Dedifferentiated amniotic fluid mesenchymal stem cell (primary cell): ENCODE measurements around the gene HEXIM2.
"Not testable (repeated sequence)": the region's sequence is repeated elsewhere in the genome, so short reads cannot be mapped to it uniquely, and the experiment has no call there.

Experiments used
- DNase-seq: peaks from one replicate; pipeline ENCODE4 v3.0.0-alpha.2; 2016; ENCODE audit errors: extremely low spot score

Gene HEXIM2, protein sequence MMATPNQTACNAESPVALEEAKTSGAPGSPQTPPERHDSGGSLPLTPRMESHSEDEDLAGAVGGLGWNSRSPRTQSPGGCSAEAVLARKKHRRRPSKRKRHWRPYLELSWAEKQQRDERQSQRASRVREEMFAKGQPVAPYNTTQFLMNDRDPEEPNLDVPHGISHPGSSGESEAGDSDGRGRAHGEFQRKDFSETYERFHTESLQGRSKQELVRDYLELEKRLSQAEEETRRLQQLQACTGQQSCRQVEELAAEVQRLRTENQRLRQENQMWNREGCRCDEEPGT

GRCh38 chr17:45161288-45162024, at the start of gene HEXIM2:
TSS of gene HEXIM2 (plus strand) at chr17:45161875. CDS start at chr17:45162794, 919 bp downstream.
- peak; percentile 100 for DNase-seq

DNA sequence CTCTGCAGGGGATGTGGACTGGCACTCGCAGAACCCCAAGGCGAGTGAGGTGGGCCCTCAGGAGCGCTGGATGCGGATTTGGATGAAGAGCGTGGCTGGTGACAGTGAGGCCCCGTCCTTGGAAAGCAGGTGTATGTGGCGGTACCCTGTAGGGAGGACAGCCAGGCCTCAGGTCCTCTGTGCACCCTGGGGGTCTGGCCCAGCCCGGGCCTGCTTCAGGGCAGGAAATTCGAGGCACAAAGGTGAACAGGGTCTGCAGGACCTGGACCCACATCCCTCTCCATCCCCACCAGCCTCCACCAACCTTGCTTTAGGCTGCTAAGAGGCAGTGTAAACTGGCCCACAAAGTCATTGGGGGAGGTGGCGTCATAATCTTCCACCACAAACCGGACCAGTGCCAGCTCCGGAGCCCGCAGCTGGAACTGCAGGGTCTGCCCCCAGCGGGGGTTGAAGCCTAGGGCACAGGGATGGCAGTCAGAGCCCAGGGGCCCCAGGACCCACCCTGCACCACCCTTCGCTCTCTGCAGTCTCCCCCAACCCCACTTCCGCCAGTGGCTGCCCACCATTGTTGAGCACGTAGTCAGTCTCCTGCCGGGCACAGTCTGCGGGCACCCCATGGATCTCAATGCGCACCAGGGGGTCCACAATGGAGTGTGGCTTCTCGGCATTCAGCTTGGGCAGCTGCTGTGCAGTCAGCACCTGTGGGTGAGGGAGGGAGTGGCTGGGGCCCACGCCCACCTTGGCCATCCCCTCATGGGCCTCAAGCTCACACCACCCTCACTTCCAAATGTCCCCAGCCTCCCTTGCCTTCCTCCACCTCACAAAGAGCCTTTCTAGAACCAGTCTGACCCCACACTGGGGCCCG, 48.9 kb upstream of the HEXIM2 start:
- DNase-seq = no peak

DNA sequence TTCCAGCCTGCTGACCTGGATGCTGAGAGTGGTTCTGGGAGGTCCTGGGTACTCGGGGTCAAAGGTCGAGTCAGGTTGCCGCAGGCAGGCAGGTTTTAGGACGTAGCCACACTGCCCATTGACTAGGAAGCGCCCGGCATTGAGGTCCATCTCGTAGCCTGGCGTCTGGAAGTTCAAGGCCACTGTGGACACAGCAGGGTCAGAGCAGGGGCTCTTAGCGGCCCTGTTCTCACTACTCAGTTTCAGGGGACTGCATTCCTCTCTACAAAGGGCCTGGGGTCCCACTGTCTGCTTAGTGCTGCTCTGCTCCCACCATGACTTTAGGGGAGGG, 48.3 kb upstream of the HEXIM2 start:
- DNase-seq = no peak

GRCh38 chr17:45114117-45114932, 47.4 kb upstream of the HEXIM2 start:
- no peak for DNase-seq

DNA sequence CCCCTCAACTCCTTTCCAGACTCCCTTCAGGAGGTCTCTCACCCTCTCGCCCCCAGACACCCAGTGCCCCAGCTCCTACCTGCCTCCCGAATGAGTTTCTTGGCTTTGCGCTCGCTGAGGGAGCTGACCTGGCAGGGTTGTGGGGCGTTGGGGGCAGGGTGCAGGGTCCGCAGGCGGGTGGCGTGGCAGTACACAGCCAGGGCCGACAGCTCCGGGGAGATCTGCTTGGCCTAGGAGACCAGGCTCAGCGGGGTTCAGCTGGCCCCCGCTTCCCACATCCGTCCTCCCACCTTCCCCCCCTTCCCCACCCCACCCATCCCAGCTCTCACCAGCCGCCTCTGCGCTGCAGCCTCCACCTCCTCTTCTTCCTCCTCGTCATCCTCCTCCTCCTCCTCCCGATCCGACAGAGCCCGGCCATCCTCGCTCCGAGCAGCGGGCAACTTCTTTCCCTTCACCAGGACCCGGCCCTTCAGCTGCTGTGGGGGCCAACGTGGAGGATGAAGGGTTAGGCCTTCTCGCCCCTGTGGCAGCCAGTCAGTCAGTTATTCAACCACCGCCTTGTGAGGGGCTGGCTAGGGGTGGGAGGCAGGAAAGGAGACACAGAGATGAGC, 46.6 kb upstream of the HEXIM2 start:
- no peak for DNase-seq

- DNase-seq = no peak
Observed at GRCh38 chr17:45115871-45116270, 45.8 kb upstream of the HEXIM2 start.

DNA sequence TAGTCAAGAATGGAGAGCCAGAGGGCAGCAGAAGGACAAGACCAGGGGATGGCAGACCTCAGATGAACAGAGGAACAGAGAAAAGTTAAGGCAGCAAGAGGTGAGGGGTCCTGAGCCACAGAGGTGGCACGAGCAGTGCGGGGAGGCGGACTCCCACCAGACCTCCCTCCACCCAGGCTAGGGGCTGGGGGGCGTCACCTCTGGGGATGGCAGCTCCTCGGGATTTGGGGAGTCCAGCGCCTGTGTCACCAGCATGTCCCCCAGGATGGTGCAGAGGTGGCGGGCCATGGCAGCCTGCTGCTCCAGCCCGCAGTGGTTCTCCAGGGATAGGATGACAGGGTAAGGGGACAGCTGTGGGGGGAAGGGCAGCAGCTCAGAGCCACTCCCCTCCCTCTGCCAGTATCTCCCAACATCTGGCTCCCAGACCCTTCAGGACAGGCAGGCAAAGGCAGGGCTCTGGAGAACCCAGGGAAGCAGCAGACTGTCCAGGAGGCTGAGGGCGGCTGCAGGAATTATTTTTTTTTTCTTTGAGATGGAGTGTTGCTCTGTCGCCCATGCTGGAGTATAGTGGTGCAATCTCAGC, 45.1 kb upstream of the HEXIM2 start:
- no peak for DNase-seq

DNA sequence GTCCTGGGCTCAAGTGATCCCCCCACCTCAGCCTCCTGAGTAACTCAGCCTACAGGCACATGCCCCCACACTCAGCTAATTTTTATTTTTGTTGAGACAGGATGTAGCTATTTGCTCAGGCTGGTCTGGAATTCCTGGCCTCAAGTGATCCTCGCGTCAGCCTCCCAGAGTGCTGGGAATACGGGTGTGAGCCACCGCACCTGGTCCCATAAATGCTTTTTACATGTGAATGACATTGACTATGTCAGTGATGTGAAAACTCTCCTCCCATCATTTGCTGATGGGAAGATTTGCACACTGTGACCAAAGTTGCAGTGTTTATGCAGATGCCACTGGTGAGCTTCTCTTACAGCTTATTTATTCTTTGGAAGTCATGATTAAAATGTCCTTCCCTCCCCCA, 44.3 kb upstream of the HEXIM2 start:
- DNase-seq = no peak

- no peak for DNase-seq
Observed at GRCh38 chr17:45117848-45118646, 43.6 kb upstream of the HEXIM2 start.

GRCh38 chr17:45118691-45119090, 43.0 kb upstream of the HEXIM2 start:
- no peak for DNase-seq

GRCh38 chr17:45119964-45120363, 41.7 kb upstream of the HEXIM2 start:
- DNase-seq = no peak

DNA sequence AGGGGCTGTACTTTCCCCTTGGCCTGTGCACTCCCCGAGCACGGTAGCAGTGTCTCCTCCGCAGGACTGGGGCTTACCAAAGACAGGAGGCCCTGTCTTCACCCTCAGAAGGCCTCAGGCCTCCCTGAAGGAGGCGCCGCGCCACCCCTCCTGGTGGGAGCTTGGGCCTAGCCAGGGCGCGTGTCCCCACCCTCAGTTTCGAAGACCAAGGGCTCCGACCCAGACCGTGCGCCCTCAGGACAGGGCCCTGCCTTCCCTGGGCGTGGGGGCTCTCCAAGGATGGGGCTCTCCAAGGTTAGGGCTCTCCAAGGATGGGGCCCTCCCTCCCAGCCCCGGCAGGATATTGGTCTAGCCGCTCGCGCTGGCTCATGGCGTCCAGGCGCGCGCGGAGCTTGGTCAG, 41.1 kb upstream of the HEXIM2 start:
- no peak for DNase-seq

DNA sequence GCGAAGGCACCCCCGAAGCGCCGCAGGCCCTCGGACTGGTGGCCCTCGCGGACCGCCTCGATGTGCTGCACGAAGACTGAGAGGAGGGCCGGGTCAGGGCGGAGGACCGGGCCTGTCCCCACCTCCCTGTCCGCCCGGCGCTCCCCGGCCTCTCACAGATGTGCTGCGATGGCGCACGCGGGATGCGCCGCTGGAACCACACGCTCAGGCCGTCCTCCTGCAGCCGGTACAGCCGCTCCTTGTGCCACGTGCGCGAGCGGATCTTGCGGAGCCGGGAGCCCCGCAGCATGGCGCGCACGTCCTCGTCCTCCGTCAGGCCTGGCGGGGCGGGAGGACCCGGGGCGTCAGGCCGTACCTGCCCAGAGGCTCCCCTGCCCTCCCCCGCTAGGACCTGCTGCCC, 40.6 kb upstream of the HEXIM2 start:
- DNase-seq = no peak

- DNase-seq = no peak
Observed at GRCh38 chr17:45123076-45123770, 38.5 kb upstream of the HEXIM2 start.

- DNase-seq = peak; percentile 74
Observed at GRCh38 chr17:45123930-45124796, 37.5 kb upstream of the HEXIM2 start.

GRCh38 chr17:45124797-45125122, 36.9 kb upstream of the HEXIM2 start:
- not testable (repeated sequence) for DNase-seq

GRCh38 chr17:45125509-45125908, 36.2 kb upstream of the HEXIM2 start:
- no peak for DNase-seq

DNA sequence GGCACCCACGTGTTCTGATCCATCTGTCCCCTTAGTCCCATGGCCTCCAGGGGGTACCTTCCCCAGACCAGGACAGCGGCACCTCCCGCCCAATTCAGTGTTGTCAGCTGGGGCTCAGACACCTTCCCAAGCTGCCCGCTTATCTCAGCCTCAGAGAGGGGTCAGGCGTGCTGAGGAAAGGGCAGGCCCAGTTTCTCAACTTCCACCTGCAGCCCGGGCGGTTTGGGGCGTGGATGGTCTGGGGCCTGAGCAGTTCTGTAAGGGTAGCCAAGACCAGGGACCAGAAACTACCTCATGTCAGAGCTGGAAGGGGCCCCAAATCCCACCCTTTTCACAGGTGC, 34.5 kb upstream of the HEXIM2 start:
- DNase-seq = no peak
